HFFc6 (cell line): ENCODE data around the gene NPSR1. TPM values are rescaled to one million over a fixed set of nuclear protein-coding genes. Genes with fewer than 3 reads are reported as not detected.
"Not testable (repeated sequence)": the region's sequence is repeated elsewhere in the genome, so short reads cannot be mapped to it uniquely, and the experiment has no call there.

ENCODE experiments used
- DNase-seq: peaks from one replicate; pipeline ENCODE4 v3.0.0-alpha.2; 2018
- H3K27ac Mint-ChIP-seq: 2 replicates; pipeline ENCODE4 v1.8.0; 2020; ENCODE audit warnings: mild to moderate bottlenecking, mixed read lengths
- H3K27me3 Mint-ChIP-seq: 2 replicates; pipeline ENCODE4 v1.8.0; 2021; ENCODE audit warnings: mild to moderate bottlenecking, moderate library complexity, mixed read lengths; ENCODE audit not compliant: insufficient read depth
- H3K36me3 Mint-ChIP-seq: 2 replicates; pipeline ENCODE4 v1.8.0; 2021; ENCODE audit warnings: low read depth, mixed read lengths
- H3K4me1 Mint-ChIP-seq: 2 replicates; pipeline ENCODE4 v1.8.0; 2020; ENCODE audit warnings: low read depth, mixed read lengths
- H3K4me3 Mint-ChIP-seq: 2 replicates; pipeline ENCODE4 v1.8.0; 2020; ENCODE audit warnings: mild to moderate bottlenecking, moderate library complexity, mixed read lengths
- H3K9me3 Mint-ChIP-seq: 2 replicates; pipeline ENCODE4 v1.8.0; 2020; ENCODE audit warnings: mild to moderate bottlenecking, mixed read lengths
- total RNA-seq, 6 experiments: library from RNA; stranded (reverse); fragmentation: NEBNext Ultra II Directional; extraction: Animal tissue kit (Norgen Biotek cat#: 25700); gene quantifications; 2 replicates in 1 of 6; 3 replicates in 5 of 6; pipeline ENCODE4 v1.2.3, GENCODE V29; 2021
- TF ChIP-seq, protein P1 (sequence below): fragments of 200-600 bp; sonication (generic); IDR thresholded peaks from 2 replicates; pipeline ENCODE4 v1.5.0; 2021; ENCODE audit warnings: antibody characterized with exemption, mild to moderate bottlenecking

The NPSR1 gene
- total RNA-seq, 6 experiments from 2014 or later = not detected

DNA sequence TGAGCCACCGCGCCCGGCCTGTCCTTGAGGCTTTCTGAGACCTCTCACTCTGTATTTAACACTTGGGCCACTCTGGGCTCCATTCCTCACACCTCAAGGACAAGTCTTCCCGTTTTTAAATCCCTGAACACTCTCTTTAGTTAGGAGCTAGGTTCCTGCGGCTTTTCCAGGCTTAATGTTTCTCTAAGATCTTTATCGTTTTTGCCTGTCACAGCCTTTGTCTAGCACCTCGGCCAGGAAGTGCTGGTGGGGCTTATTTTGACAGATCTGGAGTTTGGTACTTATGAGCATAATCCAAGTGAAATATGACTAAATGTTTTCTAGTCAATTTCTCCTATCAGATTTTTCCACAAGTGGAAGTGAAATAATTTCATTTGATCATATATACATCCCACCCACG, 192.7 kb downstream of the NPSR1 start:
- TF ChIP-seq, protein P1, sequence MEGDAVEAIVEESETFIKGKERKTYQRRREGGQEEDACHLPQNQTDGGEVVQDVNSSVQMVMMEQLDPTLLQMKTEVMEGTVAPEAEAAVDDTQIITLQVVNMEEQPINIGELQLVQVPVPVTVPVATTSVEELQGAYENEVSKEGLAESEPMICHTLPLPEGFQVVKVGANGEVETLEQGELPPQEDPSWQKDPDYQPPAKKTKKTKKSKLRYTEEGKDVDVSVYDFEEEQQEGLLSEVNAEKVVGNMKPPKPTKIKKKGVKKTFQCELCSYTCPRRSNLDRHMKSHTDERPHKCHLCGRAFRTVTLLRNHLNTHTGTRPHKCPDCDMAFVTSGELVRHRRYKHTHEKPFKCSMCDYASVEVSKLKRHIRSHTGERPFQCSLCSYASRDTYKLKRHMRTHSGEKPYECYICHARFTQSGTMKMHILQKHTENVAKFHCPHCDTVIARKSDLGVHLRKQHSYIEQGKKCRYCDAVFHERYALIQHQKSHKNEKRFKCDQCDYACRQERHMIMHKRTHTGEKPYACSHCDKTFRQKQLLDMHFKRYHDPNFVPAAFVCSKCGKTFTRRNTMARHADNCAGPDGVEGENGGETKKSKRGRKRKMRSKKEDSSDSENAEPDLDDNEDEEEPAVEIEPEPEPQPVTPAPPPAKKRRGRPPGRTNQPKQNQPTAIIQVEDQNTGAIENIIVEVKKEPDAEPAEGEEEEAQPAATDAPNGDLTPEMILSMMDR = no peak
- H3K27ac Mint-ChIP-seq = no peak overlapping the region
- DNase-seq = no peak
- no peaks in the 10 kb centered on the region for H3K9me3 Mint-ChIP-seq
- H3K4me3 Mint-ChIP-seq = no peak overlapping the region
- H3K27me3 Mint-ChIP-seq = no peaks in the 10 kb centered on the region
- no peaks in the 10 kb centered on the region for H3K36me3 Mint-ChIP-seq
- peaks cover 29% of the 10 kb centered on the region for H3K4me1 Mint-ChIP-seq

DNA sequence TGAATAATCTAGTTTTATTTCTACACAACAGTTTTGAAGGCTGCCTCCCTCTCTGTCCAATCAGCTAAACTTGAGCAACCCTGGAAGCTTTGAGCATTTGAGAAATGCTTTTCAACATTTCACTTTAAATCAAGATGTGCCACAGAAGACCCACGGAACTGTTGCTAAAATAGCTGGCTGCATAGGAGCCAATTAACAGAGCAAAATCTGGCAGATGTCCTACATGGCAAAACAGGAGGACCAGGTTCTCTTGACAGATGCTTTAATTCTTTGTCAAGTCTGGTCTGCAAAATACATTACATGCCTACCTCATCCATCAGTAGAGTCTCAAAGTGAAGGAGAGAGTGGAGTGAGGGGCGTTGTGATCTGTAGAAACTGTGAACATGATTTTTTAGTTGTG, 193.4 kb downstream of the NPSR1 start:
- TF ChIP-seq, protein P1 = no peak
- H3K4me1 Mint-ChIP-seq = peaks cover 24% of the 10 kb centered on the region

DNA sequence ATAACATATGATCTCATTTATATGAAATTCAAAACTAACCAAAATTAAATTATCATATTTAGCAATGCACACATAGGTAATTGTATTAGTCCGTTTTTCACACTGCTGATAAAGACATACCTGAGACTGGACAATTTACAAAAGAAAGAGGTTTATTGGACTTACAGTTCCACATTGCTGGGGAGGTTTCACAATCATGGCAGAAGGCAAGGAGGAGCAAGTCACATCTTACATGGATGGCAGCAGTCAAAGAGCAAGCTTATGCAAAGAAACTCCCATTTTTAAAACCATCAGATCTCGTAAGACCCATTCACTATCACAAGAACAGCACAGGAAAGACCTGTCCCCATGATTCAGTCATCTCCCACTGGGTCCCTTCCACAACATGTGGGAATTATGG, 200.4 kb downstream of the NPSR1 start:
- DNase-seq, H3K36me3 Mint-ChIP-seq, H3K4me3 Mint-ChIP-seq, H3K27ac Mint-ChIP-seq, H3K27me3 Mint-ChIP-seq, H3K9me3 Mint-ChIP-seq: not testable (repeated sequence)
- H3K4me1 Mint-ChIP-seq = peaks cover 15% of the 10 kb centered on the region

More for the DNA sequence above, 193.4 kb downstream of the NPSR1 start:
- Mint-ChIP-seq H3K36me3 (no peaks in the 10 kb centered on the region), H3K9me3 (no peaks in the 10 kb centered on the region), H3K27ac (peak overlapping the region; percentile 95), H3K4me3 (no peak overlapping the region), H3K27me3 (no peaks in the 10 kb centered on the region; the same call in 1 of the 2 replicates)
- no peak for DNase-seq

DNA sequence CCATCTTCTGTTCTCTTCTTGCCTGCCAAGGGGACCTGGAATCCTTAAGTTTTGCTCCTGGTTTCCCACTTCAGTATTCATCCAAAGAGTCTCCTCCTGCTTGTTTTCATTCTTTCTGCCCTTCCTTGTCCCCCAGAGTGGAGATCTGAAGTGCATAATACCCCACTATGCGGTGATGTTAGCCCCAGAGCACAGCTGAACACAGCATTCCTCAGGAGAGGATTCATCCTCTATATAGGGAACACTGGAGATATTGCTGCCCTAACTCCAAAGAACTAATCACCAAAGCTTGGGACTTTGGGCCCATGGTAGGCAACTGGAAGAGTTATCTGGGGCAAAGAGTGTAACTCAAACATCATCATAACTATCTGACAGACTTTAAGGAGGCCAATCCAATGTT, 201.3 kb downstream of the NPSR1 start:
- H3K27ac Mint-ChIP-seq, H3K4me3 Mint-ChIP-seq, H3K27me3 Mint-ChIP-seq, H3K36me3 Mint-ChIP-seq, H3K9me3 Mint-ChIP-seq, DNase-seq: not testable (repeated sequence)
- H3K4me1 Mint-ChIP-seq = peaks cover 15% of the 10 kb centered on the region

DNA sequence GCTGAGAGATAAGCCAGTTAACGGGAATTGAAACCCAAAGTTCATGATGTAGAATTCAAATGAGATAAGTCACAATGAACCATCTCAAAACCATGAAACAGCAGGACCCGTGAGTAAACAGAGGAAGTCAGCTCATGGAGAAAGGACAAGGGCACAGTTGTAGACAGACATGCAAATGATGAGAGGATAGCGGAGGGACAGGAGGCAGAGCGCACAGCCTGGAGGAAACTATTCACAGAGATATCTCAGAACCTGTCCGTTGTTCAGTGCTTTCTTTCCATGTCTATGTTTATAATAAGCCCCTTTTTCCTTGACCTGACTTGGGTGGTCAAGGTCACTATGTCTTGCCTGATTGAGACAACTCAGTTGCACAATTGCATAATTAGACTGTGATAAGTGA, 208.2 kb downstream of the NPSR1 start:
- H3K9me3 Mint-ChIP-seq, H3K27me3 Mint-ChIP-seq: not testable (repeated sequence)

DNA sequence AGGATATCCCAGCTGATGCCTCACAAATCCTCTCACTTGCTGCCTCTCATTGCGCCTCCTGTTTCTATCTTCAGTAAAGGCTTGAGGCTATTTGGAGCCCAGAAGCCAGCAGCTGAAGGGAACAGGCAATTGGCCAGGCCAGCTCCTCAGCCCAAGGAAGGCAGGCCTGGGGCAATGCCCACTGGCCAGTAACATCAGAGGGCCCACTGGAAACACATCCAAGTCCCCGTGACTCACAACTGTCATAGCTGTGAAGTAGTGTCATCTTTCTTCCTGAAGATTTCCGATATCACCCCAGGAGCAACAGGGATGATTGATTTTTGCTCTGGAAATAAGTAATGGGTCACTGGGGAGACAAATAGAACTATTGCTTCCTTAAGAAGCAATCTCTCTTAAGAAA, 209.3 kb downstream of the NPSR1 start:
- not testable (repeated sequence) for H3K27ac Mint-ChIP-seq, H3K4me3 Mint-ChIP-seq, H3K36me3 Mint-ChIP-seq, H3K9me3 Mint-ChIP-seq, H3K27me3 Mint-ChIP-seq
- H3K4me1 Mint-ChIP-seq = peaks cover 12% of the 10 kb centered on the region
- peak; percentile 1 for DNase-seq

More for the DNA sequence above, 208.2 kb downstream of the NPSR1 start:
- DNase-seq, H3K27ac Mint-ChIP-seq, H3K36me3 Mint-ChIP-seq, H3K4me3 Mint-ChIP-seq: not testable (repeated sequence)
- peaks cover 12% of the 10 kb centered on the region for H3K4me1 Mint-ChIP-seq

DNA sequence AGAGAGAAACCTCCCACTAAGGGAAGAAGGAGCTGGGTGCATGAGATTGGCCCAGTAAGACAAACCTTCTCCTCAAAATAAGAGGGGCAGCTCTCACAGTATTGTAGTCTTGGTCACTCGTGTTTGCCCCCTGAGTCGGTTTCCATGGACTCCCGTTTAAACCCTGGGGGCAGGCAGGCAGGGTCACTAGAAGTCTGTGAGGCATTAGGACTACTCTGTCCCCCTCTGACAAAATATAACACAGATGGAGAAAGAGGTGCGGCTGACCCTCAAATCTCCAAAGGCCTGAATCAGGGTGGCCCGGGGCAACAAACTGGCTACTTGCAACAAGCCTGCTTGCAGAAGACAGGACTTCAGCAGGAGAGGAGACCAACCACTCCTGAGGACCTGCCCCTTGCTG, 210.6 kb downstream of the NPSR1 start:
- H3K36me3 Mint-ChIP-seq, H3K9me3 Mint-ChIP-seq, DNase-seq, H3K27me3 Mint-ChIP-seq, H3K4me3 Mint-ChIP-seq, H3K27ac Mint-ChIP-seq: not testable (repeated sequence)
- peaks cover 12% of the 10 kb centered on the region for H3K4me1 Mint-ChIP-seq

DNA sequence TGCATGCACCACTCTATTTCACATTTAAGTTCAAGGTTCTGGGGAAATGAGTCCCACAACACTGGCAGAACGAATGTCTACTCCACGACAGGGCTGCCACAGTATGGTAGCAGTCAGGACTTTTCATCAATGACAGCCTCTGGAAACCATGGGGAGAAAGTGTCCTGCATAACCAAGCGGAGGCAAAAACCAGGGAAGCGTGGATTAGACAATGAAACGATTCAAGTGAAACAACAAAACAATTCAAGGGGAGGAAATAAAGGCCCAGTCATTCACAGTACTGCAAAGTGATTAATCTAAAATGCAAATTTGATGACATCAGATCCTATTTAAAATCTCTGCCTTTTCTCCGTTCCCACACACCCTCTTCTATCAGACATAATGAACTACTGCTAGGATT, 211.0 kb downstream of the NPSR1 start:
- H3K4me1 Mint-ChIP-seq = peaks cover 12% of the 10 kb centered on the region
- DNase-seq = no peak
- H3K4me3 Mint-ChIP-seq = no peak overlapping the region
- H3K36me3 Mint-ChIP-seq = no peaks in the 10 kb centered on the region
- TF ChIP-seq, protein P1 = no peak
- no peak overlapping the region for H3K27ac Mint-ChIP-seq
- no peaks in the 10 kb centered on the region for H3K9me3 Mint-ChIP-seq
- H3K27me3 Mint-ChIP-seq = peaks cover 6% of the 10 kb centered on the region

DNA sequence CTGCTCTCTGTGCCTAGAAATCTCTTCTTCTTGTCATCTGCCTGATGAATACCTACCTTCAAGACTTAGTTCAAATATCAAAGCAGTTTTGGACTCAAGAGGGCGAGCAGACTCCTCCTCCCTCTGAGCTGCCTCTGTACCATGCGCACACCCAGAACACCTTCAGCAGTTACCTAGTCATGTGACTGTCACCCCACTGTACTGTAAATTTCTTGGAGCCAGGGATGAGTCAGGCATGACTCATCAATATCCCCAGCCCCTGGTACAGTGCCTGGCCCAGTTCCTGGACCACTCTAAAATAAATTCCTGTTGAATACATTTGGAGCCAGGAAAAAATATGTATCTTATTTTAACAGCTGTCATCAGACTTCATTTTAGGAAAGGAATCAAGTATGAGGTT, 212.0 kb downstream of the NPSR1 start:
- DNase-seq, H3K27ac Mint-ChIP-seq, H3K27me3 Mint-ChIP-seq, H3K9me3 Mint-ChIP-seq, H3K4me1 Mint-ChIP-seq, H3K4me3 Mint-ChIP-seq, H3K36me3 Mint-ChIP-seq: not testable (repeated sequence)

DNA sequence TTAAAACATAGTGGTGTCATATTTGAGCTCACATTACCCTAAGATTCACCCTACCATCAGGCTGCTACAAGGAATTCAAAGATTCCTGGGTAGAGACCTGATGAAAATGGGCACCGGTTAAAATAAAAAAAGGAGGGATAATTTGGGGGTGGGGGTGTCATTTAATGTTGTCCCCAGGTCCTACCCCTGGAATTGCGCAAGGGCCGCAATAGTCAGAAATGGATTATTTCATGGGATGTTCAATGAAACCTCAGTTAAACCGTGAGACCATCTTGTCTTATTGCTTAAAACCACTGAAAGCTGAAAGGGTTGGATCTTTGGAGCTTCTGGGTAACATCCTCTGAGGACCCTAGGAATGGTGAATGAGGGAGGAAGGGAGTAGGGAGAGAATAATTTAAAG, 216.3 kb downstream of the NPSR1 start:
- H3K4me1 Mint-ChIP-seq, H3K27ac Mint-ChIP-seq, H3K4me3 Mint-ChIP-seq, DNase-seq, H3K27me3 Mint-ChIP-seq, H3K9me3 Mint-ChIP-seq, H3K36me3 Mint-ChIP-seq: not testable (repeated sequence)
